Glutamatergic neuron (in vitro differentiated cells): ENCODE data around the gene RAB43. TPM values are rescaled to one million over a fixed set of nuclear protein-coding genes. Genes with fewer than 3 reads are reported as not detected.
"Not testable (repeated sequence)": the region's sequence is repeated elsewhere in the genome, so short reads cannot be mapped to it uniquely, and the experiment has no call there.

Experiments used
- DNase-seq: peaks from one replicate; pipeline ENCODE4 v3.0.0; 2022
- H3K27ac Mint-ChIP-seq: one replicate; pipeline ENCODE4 v1.8.0; 2020; ENCODE audit warnings: mild to moderate bottlenecking, mixed read lengths, inconsistent platforms; ENCODE audit not compliant: unreplicated experiment
- H3K27me3 Mint-ChIP-seq: one replicate; pipeline ENCODE4 v1.8.0; 2020; ENCODE audit warnings: mild to moderate bottlenecking, moderate library complexity, mixed read lengths, inconsistent platforms; ENCODE audit not compliant: unreplicated experiment
- H3K36me3 Mint-ChIP-seq: one replicate; pipeline ENCODE4 v1.8.0; 2020; ENCODE audit warnings: mild to moderate bottlenecking, mixed read lengths, inconsistent platforms; ENCODE audit not compliant: unreplicated experiment
- H3K4me1 Mint-ChIP-seq: one replicate; pipeline ENCODE4 v1.8.0; 2020; ENCODE audit warnings: mild to moderate bottlenecking, low read depth, mixed read lengths, inconsistent platforms; ENCODE audit not compliant: unreplicated experiment
- H3K4me3 Mint-ChIP-seq: one replicate; pipeline ENCODE4 v1.8.0; 2020; ENCODE audit warnings: mild to moderate bottlenecking, mixed read lengths, inconsistent platforms; ENCODE audit not compliant: unreplicated experiment
- H3K9me3 Mint-ChIP-seq: one replicate; pipeline ENCODE4 v1.8.0; 2020; ENCODE audit warnings: mild to moderate bottlenecking, moderate library complexity, mixed read lengths, inconsistent platforms; ENCODE audit not compliant: unreplicated experiment
- total RNA-seq: library from RNA; stranded (reverse); fragmentation: NEBNext Ultra II Directional; extraction: Animal tissue kit (Norgen Biotek cat#: 25700); gene quantifications from one replicate; pipeline ENCODE4 v1.2.1, GENCODE V29; 2021; ENCODE audit not compliant: unreplicated experiment
- TF ChIP-seq, protein P1 (sequence below): fragments of 200-600 bp; sonication (generic); IDR thresholded peaks from one replicate; pipeline ENCODE4 v1.5.0; 2021; ENCODE audit not compliant: partially characterized antibody, unreplicated experiment

RAB43 gene
- total RNA-seq, 1 donor from 2014 or later = 2.3 TPM

DNA sequence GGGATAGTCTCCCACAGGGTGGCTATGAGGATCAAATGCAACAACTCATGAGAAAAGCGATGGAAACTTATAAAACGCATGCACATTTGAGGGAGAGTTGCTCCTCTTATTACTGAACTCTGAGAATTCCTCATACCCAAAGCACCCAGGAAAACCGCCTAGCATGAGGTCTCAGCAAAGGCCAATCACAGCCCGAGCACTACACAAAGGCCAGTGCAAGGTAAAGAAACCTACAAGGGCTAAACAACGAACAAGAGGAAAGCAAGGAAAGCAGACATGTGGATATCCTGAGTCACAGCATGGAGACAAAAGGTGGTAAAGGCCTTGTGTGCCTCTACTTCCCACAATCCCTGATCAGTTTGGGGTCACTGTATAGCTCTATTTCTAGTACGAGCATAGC is 7.1 kb downstream of the RAB43 start:
- no peak overlapping the region for H3K27ac Mint-ChIP-seq

DNA sequence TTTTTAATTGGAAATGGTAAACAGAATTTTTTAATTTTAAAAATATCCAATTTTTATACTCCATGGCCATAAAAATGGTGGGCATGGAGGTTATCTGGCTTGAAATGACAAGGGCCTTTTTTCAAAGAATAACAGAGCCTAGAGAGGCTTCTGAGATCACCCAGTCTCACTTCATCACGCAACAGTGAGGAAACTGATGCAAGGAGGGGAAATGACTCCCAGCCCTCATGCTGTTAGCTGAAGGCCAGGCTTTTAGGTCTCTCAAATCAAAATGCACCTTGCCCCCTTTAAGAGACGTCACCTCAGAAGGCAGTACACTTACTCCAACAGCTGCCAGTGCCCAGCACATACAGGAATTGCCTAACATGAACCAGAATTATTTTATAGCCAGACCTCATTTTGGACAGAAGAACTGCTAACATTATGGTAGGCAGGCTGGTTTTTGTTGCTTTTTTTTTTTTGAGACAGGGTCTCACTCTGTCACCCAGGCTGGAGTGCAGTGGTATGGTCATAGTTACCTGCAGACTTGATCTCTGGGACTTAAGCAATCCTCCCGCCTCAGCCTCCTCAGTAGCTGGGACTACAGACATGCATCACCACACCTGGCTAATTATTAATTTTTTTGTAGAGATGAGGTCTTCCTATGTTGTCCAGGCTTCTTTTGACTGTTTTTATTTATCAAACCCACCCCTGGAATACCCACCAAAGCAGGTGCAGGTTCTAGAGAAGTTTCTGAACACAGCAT is 9.1 kb downstream of the RAB43 start:
- Mint-ChIP-seq H3K4me3 (no peak overlapping the region), H3K36me3 (no peaks in the 10 kb centered on the region), H3K9me3 (no peaks in the 10 kb centered on the region), H3K27me3 (no peaks in the 10 kb centered on the region), H3K4me1 (no peaks in the 10 kb centered on the region), H3K27ac (no peak overlapping the region)
- TF ChIP-seq, protein P1, sequence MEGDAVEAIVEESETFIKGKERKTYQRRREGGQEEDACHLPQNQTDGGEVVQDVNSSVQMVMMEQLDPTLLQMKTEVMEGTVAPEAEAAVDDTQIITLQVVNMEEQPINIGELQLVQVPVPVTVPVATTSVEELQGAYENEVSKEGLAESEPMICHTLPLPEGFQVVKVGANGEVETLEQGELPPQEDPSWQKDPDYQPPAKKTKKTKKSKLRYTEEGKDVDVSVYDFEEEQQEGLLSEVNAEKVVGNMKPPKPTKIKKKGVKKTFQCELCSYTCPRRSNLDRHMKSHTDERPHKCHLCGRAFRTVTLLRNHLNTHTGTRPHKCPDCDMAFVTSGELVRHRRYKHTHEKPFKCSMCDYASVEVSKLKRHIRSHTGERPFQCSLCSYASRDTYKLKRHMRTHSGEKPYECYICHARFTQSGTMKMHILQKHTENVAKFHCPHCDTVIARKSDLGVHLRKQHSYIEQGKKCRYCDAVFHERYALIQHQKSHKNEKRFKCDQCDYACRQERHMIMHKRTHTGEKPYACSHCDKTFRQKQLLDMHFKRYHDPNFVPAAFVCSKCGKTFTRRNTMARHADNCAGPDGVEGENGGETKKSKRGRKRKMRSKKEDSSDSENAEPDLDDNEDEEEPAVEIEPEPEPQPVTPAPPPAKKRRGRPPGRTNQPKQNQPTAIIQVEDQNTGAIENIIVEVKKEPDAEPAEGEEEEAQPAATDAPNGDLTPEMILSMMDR = no peak
- DNase-seq = no peak

More for the DNA sequence above, 7.1 kb downstream of the RAB43 start:
- TF ChIP-seq, protein P1 = no peak
- Mint-ChIP-seq H3K27me3 (no peaks in the 10 kb centered on the region), H3K36me3 (no peaks in the 10 kb centered on the region), H3K9me3 (no peaks in the 10 kb centered on the region), H3K4me1 (no peaks in the 10 kb centered on the region), H3K4me3 (no peak overlapping the region)
- DNase-seq = no peak

DNA sequence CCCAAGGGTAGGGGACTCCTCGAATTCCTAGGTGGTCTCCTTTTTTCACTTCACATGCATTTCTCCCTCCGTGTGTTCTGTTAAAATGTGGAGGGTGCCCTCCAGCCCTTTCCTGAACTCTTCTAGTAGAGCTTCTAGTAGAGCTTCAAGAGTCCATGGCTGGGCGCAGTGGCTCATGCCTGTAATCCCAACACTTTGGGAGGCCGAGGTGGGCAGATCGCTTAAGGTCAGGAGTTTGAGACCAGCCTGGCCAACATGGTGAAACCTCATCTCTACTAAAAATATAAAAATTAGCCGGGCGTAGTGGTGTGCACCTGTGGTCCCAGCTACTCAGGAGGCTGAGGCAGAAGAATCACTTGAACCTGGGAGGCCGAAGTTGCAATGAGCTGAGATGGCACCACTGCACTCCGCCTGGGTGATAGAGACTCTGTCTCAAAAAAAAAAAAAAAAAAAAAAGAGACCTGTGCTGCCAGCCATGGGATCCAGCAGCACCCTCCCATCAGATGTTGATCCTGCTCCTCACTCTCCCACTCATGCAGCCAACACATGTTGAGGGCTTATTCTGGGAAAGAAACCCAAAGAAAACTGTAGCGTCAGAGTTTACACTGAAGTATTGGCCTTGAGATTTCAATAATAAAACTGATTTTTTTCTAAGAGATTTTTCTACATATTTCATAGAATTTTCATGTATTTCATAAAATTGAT is 10.4 kb downstream of the RAB43 start:
- H3K9me3 Mint-ChIP-seq = not testable (repeated sequence)

DNA sequence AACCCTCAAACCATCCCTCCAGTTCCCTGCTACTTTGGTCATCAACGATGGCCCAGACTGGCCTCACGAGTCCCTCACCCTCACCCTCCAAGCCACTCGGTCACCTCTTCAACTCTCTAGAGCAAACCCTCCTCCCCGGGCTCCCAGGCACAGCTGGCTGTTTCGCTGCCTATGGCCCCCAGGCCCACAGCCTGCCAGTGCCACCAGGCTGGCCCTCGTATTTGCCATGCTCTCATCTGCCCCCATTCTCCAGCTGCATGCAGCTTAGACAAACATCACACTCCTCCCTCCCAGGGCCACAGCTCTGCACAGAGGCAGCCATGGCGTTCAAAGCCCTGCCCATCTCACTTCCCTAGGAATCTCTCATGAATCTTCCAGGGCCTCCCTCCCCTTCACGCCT is 13.8 kb downstream of the RAB43 start:
- no peak overlapping the region for H3K4me3 Mint-ChIP-seq
- peaks cover 4% of the 10 kb centered on the region for H3K9me3 Mint-ChIP-seq
- H3K4me1 Mint-ChIP-seq = no peaks in the 10 kb centered on the region
- H3K27me3 Mint-ChIP-seq = no peaks in the 10 kb centered on the region
- no peak overlapping the region for H3K27ac Mint-ChIP-seq
- TF ChIP-seq, protein P1 = no peak
- DNase-seq = no peak
- H3K36me3 Mint-ChIP-seq = no peaks in the 10 kb centered on the region

More for the DNA sequence above, 10.4 kb downstream of the RAB43 start:
- not testable (repeated sequence) for H3K36me3 Mint-ChIP-seq, H3K27ac Mint-ChIP-seq, H3K4me3 Mint-ChIP-seq, H3K27me3 Mint-ChIP-seq, DNase-seq, H3K4me1 Mint-ChIP-seq

DNA sequence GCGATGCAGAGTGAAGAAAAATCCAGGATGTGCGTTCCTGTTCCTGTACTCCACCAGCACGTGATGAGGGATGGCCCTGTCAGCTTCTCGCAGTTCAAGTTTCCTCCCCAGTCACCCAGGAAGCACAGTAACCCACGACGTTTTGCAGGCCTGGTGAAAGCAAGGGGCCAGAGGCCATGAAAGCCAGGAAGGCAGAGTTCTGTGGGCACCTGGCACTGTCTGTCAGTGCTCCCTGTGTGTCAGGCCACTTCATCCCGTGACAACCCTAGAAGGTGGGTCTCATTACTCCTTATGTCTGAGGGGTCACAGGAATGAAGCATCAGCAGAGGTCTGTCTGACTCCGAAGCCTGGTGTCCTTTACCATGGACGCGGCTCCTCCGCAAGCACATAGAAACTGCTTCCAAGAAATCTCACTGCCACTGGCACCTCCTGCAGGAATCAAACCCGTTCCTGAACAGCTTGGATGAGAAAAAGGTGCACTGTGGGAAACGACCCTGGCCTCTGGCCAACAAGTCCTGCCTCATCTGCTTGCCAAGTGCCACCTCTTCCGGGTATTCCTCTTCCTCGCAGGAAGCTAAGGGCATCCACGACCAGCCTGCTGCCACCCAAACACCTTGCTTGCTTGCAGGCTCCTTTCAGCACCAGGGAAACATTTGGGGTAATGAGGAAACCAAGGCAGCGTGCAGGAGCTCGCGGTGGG is 14.6 kb downstream of the RAB43 start:
- no peak overlapping the region for H3K4me3 Mint-ChIP-seq
- H3K9me3 Mint-ChIP-seq = peaks cover 4% of the 10 kb centered on the region
- H3K27ac Mint-ChIP-seq = no peak overlapping the region
- H3K4me1 Mint-ChIP-seq = no peaks in the 10 kb centered on the region
- TF ChIP-seq, protein P1 = no peak
- H3K36me3 Mint-ChIP-seq = no peaks in the 10 kb centered on the region
- DNase-seq = no peak
- no peaks in the 10 kb centered on the region for H3K27me3 Mint-ChIP-seq
